ENCODE measurements around the gene APH1A. TPM values are rescaled to one million over a fixed set of nuclear protein-coding genes. Genes with fewer than 3 reads are reported as not detected.

APH1A gene
- total and polyA plus RNA-seq, 9 of the 15 experiments (the other 6 are each of a cell fraction or from before 2014, with no cell fraction given), result 5.6 to 123 (median 77.0) TPM

DNA sequence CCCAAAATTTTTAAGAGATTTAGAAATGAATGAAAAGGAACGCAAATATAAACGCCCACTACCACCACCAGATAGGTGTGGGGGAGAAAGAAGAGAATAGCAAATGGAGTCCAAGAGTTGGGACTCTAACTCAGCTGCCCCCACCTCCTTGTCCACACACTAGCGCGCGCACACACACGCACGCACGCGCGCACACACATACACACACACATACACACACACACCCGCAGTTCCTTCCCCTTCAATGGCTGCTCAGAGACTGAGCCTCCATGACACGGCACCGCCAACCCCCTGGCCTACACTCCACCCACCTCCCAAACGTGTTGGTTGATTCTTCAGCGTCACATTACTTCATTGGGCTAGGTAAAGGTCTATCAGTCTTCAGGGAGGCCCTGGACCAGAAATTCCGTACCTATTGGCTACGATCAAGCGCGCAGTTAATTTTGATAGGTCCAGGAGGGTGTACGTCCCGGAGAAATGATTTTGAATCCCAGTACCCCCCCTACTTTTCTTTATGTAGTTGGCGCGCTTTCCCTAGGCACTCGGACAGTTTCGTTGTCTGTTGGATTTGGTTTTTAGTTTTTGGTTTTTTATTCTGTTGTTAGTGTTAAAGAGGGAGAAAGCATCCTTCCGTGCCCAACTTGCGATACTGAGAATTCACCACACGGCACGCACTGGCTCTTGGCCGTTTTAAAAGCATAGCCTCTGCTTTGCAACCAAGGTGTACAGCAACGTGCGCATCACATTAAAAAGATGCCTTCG, 32.8 kb downstream of the APH1A start, which contains the start of gene ANP32E (continued):
- TF ChIP-seq TEAD1 (CRISPR knock-in tag; IDR thresholded peaks at IDR 0.05) (peak; percentile 20 to 58; a peak in 2 of 4 replicates), MCM7 (IDR thresholded peaks at IDR 0.05) (no peak), ZKSCAN3 (CRISPR knock-in tag; IDR thresholded peaks at IDR 0.05) (no peak), ZNF324 (CRISPR knock-in tag; IDR thresholded peaks at IDR 0.05) (no peak), CBFB (CRISPR knock-in tag; IDR thresholded peaks at IDR 0.05) (no peak), ZBTB9 (CRISPR knock-in tag; IDR thresholded peaks at IDR 0.05) (no peak), E2F6 (IDR thresholded peaks at IDR 0.05; ENCODE audit: borderline replicate concordance in 1 of 2, extremely low read depth in 1 of 2, insufficient read depth in 1 of 2, insufficient read length in 1 of 2, low read depth in 1 of 2, low read length in 1 of 2, poor library complexity in 1 of 2, severe bottlenecking in 1 of 2) (peak in 1 of 2 experiments; percentile 70), KHSRP (IDR thresholded peaks at IDR 0.05) (no peak; the same call in 1 of the 2 replicates), CXXC5 (CRISPR knock-in tag; IDR thresholded peaks at IDR 0.05) (peak; percentile 89), U2AF1 (optimal IDR thresholded peaks at IDR 0.05; ENCODE audit: low read depth, low read length) (no peak), CHD1 (IDR thresholded peaks at IDR 0.05; ENCODE audit: low read length) (peak; percentile 93), BCLAF1 (IDR thresholded peaks at IDR 0.05; ENCODE audit: borderline replicate concordance in 1 of 2, control insufficient read depth in 1 of 2, low read depth in 2 of 2, low read length in 1 of 2) (0 out of 4 replicates have a peak, but pooled peaks of 1 of the 2 experiments have one; percentile 17), ZNF280B (CRISPR knock-in tag; IDR thresholded peaks at IDR 0.05) (no peak), KDM1A (IDR thresholded peaks at IDR 0.05) (no peak; a peak in 1 of 4 replicates)

All from K562 (cell line).